ENCODE results near the gene WDR70. TPM values are rescaled to one million over a fixed set of nuclear protein-coding genes. Genes with fewer than 3 reads are reported as not detected.

WDR70 gene
- total RNA-seq, 2 donors from 2014 or later: 16.2 to 27.1 TPM

- Histone ChIP-seq H3K4me1 (replicated peaks) (peaks cover 3% of the 10 kb centered on the region), H3K4me3 (no peak overlapping the region), H3K27me3 (replicated peaks; ENCODE audit: insufficient read depth) (no peaks in the 10 kb centered on the region), H3K9me3 (no peaks in the 10 kb centered on the region), H3K27ac (peak overlapping the region in 1 of 2 donors; percentile 55), H3K36me3 (no peaks in the 10 kb centered on the region)
- TF ChIP-seq POLR2A (IDR thresholded peaks at IDR 0.05): no peak
- TF ChIP-seq CTCF (IDR thresholded peaks at IDR 0.05): no peak
- TF ChIP-seq POLR2AphosphoS5 (IDR thresholded peaks at IDR 0.05): no peak
- 90% methylated on average over 3 of the region's 3 CpGs for WGBS
- no peak for DNase-seq (ENCODE audit: low spot score)
- intact Hi-C loops (cut with DNase I): no loop called here
Measured at GRCh38 chr5:37496902-37497445, 117.9 kb downstream of the WDR70 start.

DNA sequence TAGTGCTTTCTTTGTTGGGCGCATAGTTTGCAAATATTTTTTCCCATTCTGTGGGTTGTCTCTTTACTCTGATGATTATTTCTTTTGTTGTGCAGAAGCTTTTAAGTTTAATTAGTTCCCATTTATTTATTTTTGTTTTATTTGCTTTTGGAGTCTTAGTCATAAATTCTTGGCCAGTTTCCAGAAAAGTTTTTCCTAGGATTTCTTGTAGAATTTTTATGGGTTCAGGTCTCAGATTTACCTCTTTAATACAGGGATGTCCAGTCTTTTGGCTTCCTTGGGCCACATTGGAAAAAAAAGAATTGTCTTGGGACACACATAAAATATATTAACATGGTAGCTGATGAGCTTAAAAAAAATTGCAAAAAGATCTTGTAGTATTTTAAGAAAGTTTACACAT, 122.0 kb downstream of the WDR70 start:
- DNase-seq (ENCODE audit: low spot score): no peak
- intact Hi-C loops (cut with DNase I): no loop called here
- H3K9me3 ChIP-seq: no peaks in the 10 kb centered on the region

DNA sequence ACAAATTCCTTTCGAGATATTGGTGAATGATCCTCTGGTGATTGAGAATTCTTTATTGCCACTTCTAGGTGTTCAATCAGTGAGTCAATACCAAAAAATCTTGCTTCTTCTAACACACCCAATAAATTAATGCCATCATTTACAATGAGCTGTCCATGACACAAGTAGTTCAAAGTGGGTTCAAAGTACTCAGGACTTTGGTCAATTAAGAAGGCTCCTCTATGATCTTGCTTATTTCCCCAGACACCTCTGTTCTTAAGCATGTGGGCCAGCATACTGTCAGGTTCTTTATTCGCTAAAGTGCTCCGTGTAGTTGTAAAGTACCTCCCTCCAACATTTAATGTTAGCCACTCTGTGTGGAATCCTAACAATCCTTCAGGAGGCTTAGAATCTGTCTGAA, 127.1 kb downstream of the WDR70 start:
- intact Hi-C loops (cut with DNase I): no loop called here
- no peaks in the 10 kb centered on the region for H3K36me3 ChIP-seq
- no peak for DNase-seq (ENCODE audit: low spot score)
- H3K4me3 ChIP-seq: no peak overlapping the region
- no peaks in the 10 kb centered on the region for H3K27me3 ChIP-seq (replicated peaks; ENCODE audit: insufficient read depth)
- H3K4me1 ChIP-seq (replicated peaks): no peaks in the 10 kb centered on the region
- no peak overlapping the region for H3K27ac ChIP-seq
- WGBS: 81% methylated on average over 3 of the region's 3 CpGs
- H3K9me3 ChIP-seq: no peaks in the 10 kb centered on the region
- TF ChIP-seq CTCF (IDR thresholded peaks at IDR 0.05) (no peak), POLR2A (IDR thresholded peaks at IDR 0.05) (no peak), POLR2AphosphoS5 (IDR thresholded peaks at IDR 0.05) (no peak)

More for the DNA sequence above, 122.0 kb downstream of the WDR70 start:
- Histone ChIP-seq H3K4me3 (no peak overlapping the region), H3K4me1 (replicated peaks) (peaks cover 3% of the 10 kb centered on the region), H3K36me3 (no peaks in the 10 kb centered on the region), H3K27me3 (replicated peaks; ENCODE audit: insufficient read depth) (no peaks in the 10 kb centered on the region), H3K27ac (peak overlapping the region in 1 of 2 donors; percentile 48)
- WGBS: 31% methylated on average over 1 of the region's 1 CpG
- TF ChIP-seq POLR2AphosphoS5 (IDR thresholded peaks at IDR 0.05) (peak; percentile 18), CTCF (IDR thresholded peaks at IDR 0.05) (no peak)

DNA sequence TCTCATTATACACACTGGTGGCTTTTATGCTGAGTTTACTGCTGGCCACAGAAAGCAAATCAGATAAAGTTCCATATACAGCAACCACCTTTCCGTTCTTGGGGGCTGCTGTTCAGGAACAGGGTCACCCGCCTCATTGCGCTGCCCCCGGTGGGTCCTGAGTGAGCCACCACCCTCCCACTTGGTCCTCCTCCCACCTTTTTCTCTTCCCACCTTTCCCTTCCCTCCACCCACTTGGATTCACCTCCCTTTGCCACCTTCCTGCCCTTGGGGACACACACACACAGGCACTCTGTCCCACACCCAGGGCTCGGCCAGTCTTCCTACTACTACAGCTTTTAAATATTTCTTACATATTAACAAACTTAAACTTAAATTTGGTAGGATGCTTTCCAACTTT, 127.6 kb downstream of the WDR70 start:
- Histone ChIP-seq H3K4me1 (replicated peaks) (no peaks in the 10 kb centered on the region), H3K27me3 (replicated peaks; ENCODE audit: insufficient read depth) (no peaks in the 10 kb centered on the region), H3K27ac (no peak overlapping the region), H3K9me3 (no peaks in the 10 kb centered on the region), H3K4me3 (no peak overlapping the region), H3K36me3 (no peaks in the 10 kb centered on the region)
- WGBS: 95% methylated on average over 5 of the region's 5 CpGs
- no peak for TF ChIP-seq CTCF (IDR thresholded peaks at IDR 0.05)
- no peak for DNase-seq (ENCODE audit: low spot score)
- intact Hi-C loops (cut with DNase I): no loop called here

DNA sequence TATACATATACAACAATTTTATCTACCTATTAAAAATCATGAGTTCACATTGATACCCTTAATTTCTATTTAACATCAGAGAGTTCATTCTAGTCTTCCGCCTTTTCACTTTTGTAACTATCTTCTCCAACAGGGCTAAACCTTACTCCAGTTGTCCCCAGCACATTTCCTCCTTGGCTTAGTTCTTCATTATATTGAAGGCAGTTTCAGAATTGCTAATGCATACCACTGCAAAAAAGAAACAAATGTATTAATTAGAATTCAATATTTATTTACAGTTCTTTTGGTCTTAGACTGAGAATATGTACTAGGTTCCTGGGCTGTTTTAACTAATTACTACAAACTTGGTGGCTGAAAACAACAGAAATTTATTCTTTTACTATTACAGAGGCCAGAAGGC, 132.5 kb downstream of the WDR70 start:
- Histone ChIP-seq H3K9me3 (no peaks in the 10 kb centered on the region), H3K27me3 (replicated peaks; ENCODE audit: insufficient read depth) (no peaks in the 10 kb centered on the region), H3K4me1 (replicated peaks) (no peaks in the 10 kb centered on the region), H3K36me3 (no peaks in the 10 kb centered on the region), H3K27ac (no peak overlapping the region), H3K4me3 (no peak overlapping the region)
- intact Hi-C loops (cut with DNase I): no loop called here
- DNase-seq (ENCODE audit: low spot score): no peak
- TF ChIP-seq POLR2A (IDR thresholded peaks at IDR 0.05) (no peak), POLR2AphosphoS5 (IDR thresholded peaks at IDR 0.05) (no peak), CTCF (IDR thresholded peaks at IDR 0.05) (no peak)
- 98% methylated on average over 1 of the region's 1 CpG for WGBS

Measured in prostate gland (tissue), 2 donors.